Measurements from ENCODE around the gene CD36.

Gene CD36

DNA sequence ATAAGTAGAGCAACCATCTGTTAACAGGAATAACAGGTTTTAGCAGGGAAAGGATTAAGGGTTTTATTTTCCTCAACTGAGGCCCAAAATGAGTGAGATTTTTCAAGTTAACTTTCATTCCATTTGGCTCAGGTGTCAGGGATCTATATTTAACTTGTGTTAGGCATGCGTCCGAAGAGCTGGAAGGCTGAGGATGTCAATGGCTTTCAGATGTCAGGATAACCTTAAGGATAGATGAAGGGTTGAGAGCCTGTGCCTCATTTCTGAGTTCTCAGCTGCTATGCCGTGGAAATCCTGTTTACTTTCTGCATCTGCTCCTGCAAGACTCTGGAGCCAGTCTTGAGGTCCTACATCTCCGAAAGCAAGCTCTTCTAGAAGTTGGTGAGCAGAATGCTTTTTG, 36.4 kb upstream of the CD36 start:
- DNase-seq (ENCODE audit: extremely low read depth, low read depth), result no peak

DNA sequence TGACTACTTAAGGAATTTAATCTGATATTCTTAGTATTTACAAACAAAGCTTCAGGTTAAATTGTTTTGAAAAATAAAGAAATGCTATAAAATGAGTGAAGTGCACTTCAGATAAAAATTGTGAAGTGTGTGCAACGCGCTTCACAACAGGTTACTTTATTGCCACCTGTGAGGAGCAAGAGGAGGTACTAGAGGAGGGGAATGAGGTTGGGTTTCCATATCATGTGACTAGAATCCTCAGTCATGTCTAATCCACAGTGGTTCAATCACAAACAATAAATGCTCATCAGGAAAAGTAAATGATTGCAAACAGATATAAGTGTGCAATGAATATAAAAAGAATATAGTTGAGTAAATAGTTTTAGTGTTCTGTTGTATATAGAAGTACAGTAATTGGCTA, 34.5 kb upstream of the CD36 start:
- TF ChIP-seq, protein P1, sequence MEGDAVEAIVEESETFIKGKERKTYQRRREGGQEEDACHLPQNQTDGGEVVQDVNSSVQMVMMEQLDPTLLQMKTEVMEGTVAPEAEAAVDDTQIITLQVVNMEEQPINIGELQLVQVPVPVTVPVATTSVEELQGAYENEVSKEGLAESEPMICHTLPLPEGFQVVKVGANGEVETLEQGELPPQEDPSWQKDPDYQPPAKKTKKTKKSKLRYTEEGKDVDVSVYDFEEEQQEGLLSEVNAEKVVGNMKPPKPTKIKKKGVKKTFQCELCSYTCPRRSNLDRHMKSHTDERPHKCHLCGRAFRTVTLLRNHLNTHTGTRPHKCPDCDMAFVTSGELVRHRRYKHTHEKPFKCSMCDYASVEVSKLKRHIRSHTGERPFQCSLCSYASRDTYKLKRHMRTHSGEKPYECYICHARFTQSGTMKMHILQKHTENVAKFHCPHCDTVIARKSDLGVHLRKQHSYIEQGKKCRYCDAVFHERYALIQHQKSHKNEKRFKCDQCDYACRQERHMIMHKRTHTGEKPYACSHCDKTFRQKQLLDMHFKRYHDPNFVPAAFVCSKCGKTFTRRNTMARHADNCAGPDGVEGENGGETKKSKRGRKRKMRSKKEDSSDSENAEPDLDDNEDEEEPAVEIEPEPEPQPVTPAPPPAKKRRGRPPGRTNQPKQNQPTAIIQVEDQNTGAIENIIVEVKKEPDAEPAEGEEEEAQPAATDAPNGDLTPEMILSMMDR (IDR thresholded peaks at IDR 0.05; ENCODE audit: low read depth, low read length), result no peak
- no peak for DNase-seq (ENCODE audit: extremely low read depth, low read depth)

More for the DNA sequence above, 36.4 kb upstream of the CD36 start:
- TF ChIP-seq, protein P1 (IDR thresholded peaks at IDR 0.05; ENCODE audit: low read depth, low read length), result no peak

DNA sequence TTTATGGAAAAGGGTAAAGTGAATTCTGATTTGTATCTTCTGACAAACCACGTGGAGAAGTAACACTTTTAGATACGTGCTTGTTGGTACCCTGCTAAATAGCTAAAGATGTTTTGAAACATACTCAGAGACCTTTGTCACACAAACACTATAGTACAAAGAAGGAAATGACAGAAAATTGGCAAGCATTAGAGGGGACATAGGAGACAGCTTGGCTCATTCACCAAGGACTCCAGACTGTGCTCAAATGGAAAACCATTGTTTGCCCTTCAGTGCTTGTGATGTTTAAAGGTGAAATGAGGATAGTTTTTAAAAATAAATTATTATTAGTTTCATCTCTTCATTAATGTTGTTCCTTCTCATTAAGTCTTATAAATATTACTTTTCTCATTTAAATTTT, 34.0 kb upstream of the CD36 start:
- TF ChIP-seq, protein P1 (IDR thresholded peaks at IDR 0.05; ENCODE audit: low read depth, low read length), result no peak
- no peak for DNase-seq (ENCODE audit: extremely low read depth, low read depth)

DNA sequence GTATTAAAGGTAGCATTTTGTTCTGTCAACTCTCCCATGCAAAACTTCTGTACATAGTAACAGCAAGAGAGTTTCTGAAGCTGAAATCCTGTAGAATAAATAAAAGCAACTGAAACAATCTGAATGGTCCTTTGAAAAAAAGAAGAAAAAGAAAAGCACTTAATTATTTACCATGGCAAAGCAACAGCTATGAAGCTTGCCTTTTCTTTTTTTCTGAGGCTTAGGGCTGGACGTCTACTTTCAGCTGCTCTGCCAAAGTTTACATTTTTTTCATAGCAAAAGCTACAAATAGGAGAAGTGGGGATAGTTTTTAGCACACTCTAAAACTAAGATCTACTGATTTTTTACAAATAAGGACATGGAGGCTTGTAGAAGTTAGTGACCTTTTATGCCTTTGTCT, 31.3 kb upstream of the CD36 start:
- DNase-seq (ENCODE audit: extremely low read depth, low read depth), result no peak
- TF ChIP-seq, protein P1 (IDR thresholded peaks at IDR 0.05; ENCODE audit: low read depth, low read length), result no peak

DNA sequence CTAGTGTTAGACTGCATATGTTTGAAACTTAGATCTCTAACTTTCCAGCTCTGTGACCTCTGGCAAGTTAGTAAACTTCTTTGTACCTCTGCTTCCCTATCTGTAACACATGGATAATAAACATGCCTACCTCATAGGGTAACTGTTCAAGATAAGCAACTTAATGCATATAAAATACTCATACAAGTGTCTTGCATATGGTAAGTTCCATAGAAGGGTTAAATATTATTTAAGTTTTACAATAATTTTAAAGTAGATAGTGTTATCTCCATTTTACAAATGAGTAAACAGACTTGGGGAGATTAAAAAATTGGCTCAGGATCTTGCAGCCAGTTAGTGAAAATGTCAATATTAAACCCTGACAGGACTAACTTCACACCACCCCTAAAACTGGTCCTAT, 30.1 kb upstream of the CD36 start:
- DNase-seq (ENCODE audit: extremely low read depth, low read depth), result no peak
- TF ChIP-seq, protein P1 (IDR thresholded peaks at IDR 0.05; ENCODE audit: low read depth, low read length), result no peak

DNA sequence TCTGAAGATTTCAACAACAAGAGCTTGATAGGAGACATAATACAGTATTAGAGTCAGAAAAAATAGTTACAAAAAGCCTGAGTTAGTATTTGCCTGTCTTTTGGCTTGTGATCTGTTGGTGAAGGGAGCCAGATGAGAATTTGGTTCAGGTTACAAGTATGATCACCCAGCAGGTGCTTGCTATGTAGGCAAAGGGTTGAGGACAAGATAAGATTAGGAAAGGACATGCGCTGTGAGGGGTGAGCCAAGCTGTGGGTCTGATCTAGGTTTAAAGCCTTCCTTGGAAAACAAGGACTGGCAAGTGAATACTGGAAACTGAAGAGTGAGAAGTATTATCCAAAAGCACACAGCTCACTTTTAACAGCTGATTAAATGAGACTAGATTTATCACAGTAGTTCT, 28.7 kb upstream of the CD36 start:
- TF ChIP-seq, protein P1 (IDR thresholded peaks at IDR 0.05; ENCODE audit: low read depth, low read length), result no peak

DNA sequence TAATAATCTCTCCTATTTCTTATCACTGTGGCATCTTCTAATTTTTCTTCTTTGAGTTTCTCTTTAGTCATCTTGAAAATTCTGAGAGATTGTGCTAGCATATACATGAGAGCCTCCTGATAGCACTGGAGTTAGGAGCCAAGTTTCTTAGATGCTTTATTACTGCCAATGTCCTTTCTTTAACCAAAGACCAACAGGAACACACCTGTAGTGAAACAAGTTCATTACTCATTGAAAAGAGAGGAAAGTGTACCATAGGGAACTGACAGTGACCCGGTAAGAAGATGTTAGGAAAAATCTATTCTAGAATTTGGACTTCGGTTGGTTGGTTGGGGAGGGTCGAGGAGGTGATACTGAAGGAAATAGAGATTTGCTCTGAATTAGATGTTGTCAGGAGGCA, 27.1 kb upstream of the CD36 start:
- TF ChIP-seq, protein P1 (IDR thresholded peaks at IDR 0.05; ENCODE audit: low read depth, low read length), result no peak
- DNase-seq (ENCODE audit: extremely low read depth, low read depth), result no peak

More for the DNA sequence above, 28.7 kb upstream of the CD36 start:
- no peak for DNase-seq (ENCODE audit: extremely low read depth, low read depth)
